BJ (cell line): ENCODE measurements around the gene UMODL1. TPM values are rescaled to one million over a fixed set of nuclear protein-coding genes. Genes with fewer than 3 reads are reported as not detected.

Source experiments
- CTCF ChIA-PET: fragments of 350-600 bp; formaldehyde crosslinking; extraction: SDS; loops from one replicate; lab custom pipeline; 2021; ENCODE audit warnings: antibody characterized with exemption, inconsistent platforms; lab: Yijun Ruan, JAX
- POLR2A ChIA-PET: fragments of 300-600 bp; sonication (Branson Sonifier 250); formaldehyde crosslinking; extraction: SDS; loops from one replicate; lab custom pipeline; 2021; ENCODE audit warnings: antibody characterized with exemption; lab: Charles Lee
- DNase-seq: peaks from one replicate; pipeline ENCODE4 v3.0.0-alpha.2; 2011; ENCODE audit warnings: low read depth
- H3K27me3 ChIP-seq: 2 replicates; pipeline ENCODE4 v1.6.0; 2011; ENCODE audit warnings: low read length; ENCODE audit not compliant: control insufficient read depth, insufficient read depth
- H3K36me3 ChIP-seq: 2 replicates; pipeline ENCODE4 v1.5.1; 2011; ENCODE audit warnings: low read length; ENCODE audit not compliant: control insufficient read depth, insufficient read depth
- H3K4me3 ChIP-seq: 2 replicates; pipeline ENCODE4 v1.5.1; 2011; ENCODE audit warnings: low read depth, mild to moderate bottlenecking, control low read depth, low read length
- CTCF ChIP-seq: IDR thresholded peaks from 2 replicates; pipeline ENCODE4 v1.5.1; 2011; ENCODE audit warnings: low read depth, mild to moderate bottlenecking, control low read depth, inconsistent platforms, low read length, moderate library complexity; ENCODE audit not compliant: insufficient read depth
- polyA plus RNA-seq: library from polyadenylated mRNA; depleted of rRNA; stranded (reverse); fragments of >200 nt; gene quantifications from 2 replicates; pipeline ENCODE4 v1.2.3, GENCODE V29; 2011

UMODL1 gene
- polyA plus RNA-seq, 1 experiment, result 0.04 TPM

GRCh38 chr21:42067531-42068255, 3.4 kb upstream of the UMODL1 start:
- H3K36me3 ChIP-seq, result no peaks in the 10 kb centered on the region
- no peak for DNase-seq
- ChIA-PET POLR2A (no interaction called here), CTCF (no interaction called here)
- no peak for TF ChIP-seq CTCF
- H3K27me3 ChIP-seq, result peaks cover 12% of the 10 kb centered on the region
- H3K4me3 ChIP-seq, result no peak overlapping the region

GRCh38 chr21:42068256-42068545, 2.9 kb upstream of the UMODL1 start:
- TF ChIP-seq CTCF, result no peak
- ChIA-PET CTCF (no interaction called here), POLR2A (no interaction called here)
- no peak for DNase-seq
- Histone ChIP-seq H3K4me3 (no peak overlapping the region), H3K27me3 (peaks cover 13% of the 10 kb centered on the region), H3K36me3 (no peaks in the 10 kb centered on the region)

GRCh38 chr21:42068592-42068991, 2.5 kb upstream of the UMODL1 start:
- Histone ChIP-seq H3K36me3 (no peaks in the 10 kb centered on the region), H3K4me3 (no peak overlapping the region), H3K27me3 (peaks cover 16% of the 10 kb centered on the region)
- POLR2A ChIA-PET, result no interaction called here
- no peak for DNase-seq
- CTCF ChIA-PET, result no interaction called here
- TF ChIP-seq CTCF, result no peak

- Histone ChIP-seq H3K4me3 (no peak overlapping the region), H3K27me3 (peaks cover 18% of the 10 kb centered on the region), H3K36me3 (no peaks in the 10 kb centered on the region)
- no peak for DNase-seq
- POLR2A ChIA-PET, result no interaction called here
- no peak for TF ChIP-seq CTCF
- CTCF ChIA-PET, result no interaction called here
These were observed 1.8 kb upstream of the UMODL1 start for GRCh38 chr21:42069327-42069726.

GRCh38 chr21:42069843-42070242, 1.3 kb upstream of the UMODL1 start:
- H3K27me3 ChIP-seq, result peaks cover 18% of the 10 kb centered on the region
- H3K4me3 ChIP-seq, result no peak overlapping the region
- H3K36me3 ChIP-seq, result no peaks in the 10 kb centered on the region
- no peak for TF ChIP-seq CTCF
- ChIA-PET CTCF (no interaction called here), POLR2A (no interaction called here)
- no peak for DNase-seq
